ENCODE data around the gene PTGES. TPM values are rescaled to one million over a fixed set of nuclear protein-coding genes. Genes with fewer than 3 reads are reported as not detected.
A peak's percentile ranks its signal among the peaks of the same experiment; 100 is the strongest.

PTGES gene
- total RNA-seq, 1 experiment from 2014 or later = 74.0 TPM

DNA sequence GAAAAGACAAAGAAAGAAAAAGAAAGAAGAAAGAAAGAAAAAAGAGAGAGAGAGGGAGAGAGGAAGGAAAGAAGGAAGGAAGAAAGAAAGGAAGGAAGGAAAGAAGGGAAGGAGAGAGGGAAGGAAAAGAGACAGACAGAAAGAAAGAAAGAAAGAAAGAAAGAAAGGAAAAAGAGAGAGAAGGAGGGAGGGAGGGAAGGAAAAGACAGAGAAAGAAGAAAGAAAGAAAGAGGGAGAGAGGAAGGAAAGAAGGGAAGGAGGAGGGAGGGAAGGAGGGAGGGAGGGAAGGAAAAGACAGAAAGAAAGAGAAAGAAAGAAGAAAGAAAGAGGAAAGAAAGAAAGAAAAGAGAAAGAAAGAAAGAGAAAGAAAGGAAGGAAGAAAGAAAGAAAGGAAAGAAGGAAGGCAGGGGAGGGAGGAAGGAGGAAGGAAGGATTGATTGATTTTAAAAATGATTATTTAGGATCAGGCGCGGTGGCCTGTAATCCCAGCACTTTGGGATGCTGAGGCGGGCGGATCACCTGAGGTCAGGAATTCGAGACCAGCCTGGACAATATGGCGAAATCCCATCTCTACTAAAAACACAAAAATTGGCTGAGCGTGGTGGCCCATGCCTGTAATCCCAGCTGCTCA, 26.8 kb upstream of the PTGES start:
- peaks cover 4% of the 10 kb centered on the region for H3K36me3 Mint-ChIP-seq (ENCODE audit: insufficient read depth, unreplicated experiment)
- ChIA-PET POLR2A (interaction anchor here (0.7 to 9.8 kb wide), 4 partner anchors 27 to 634 kb away, joined by 5 to 293 read pairs (median 52); partner anchors contain the start of gene PTGES), CTCF (interaction anchor here (0.6 to 12.6 kb wide), 4 partner anchors 39 to 155 kb away, joined by 3 to 145 read pairs (median 54); partner anchors contain the start of gene ASB6)
- no peaks in the 10 kb centered on the region for H3K9me3 Mint-ChIP-seq (ENCODE audit: unreplicated experiment)
- H3K4me3 Mint-ChIP-seq (ENCODE audit: unreplicated experiment) = no peak overlapping the region
- H3K27ac Mint-ChIP-seq (ENCODE audit: low read depth, unreplicated experiment) = no peak overlapping the region
- H3K4me1 Mint-ChIP-seq (ENCODE audit: insufficient read depth, unreplicated experiment) = peaks cover 42% of the 10 kb centered on the region
- BruUV-seq (replicated peaks) = no TSS peak
- H3K27me3 Mint-ChIP-seq (ENCODE audit: insufficient read depth, unreplicated experiment) = no peaks in the 10 kb centered on the region
- DNase-seq (ENCODE audit: unreplicated experiment) = no peak
- intact Hi-C loops (cut with micrococcal nuclease) = no loop called here
- TF ChIP-seq, protein P1, sequence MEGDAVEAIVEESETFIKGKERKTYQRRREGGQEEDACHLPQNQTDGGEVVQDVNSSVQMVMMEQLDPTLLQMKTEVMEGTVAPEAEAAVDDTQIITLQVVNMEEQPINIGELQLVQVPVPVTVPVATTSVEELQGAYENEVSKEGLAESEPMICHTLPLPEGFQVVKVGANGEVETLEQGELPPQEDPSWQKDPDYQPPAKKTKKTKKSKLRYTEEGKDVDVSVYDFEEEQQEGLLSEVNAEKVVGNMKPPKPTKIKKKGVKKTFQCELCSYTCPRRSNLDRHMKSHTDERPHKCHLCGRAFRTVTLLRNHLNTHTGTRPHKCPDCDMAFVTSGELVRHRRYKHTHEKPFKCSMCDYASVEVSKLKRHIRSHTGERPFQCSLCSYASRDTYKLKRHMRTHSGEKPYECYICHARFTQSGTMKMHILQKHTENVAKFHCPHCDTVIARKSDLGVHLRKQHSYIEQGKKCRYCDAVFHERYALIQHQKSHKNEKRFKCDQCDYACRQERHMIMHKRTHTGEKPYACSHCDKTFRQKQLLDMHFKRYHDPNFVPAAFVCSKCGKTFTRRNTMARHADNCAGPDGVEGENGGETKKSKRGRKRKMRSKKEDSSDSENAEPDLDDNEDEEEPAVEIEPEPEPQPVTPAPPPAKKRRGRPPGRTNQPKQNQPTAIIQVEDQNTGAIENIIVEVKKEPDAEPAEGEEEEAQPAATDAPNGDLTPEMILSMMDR (IDR thresholded peaks at IDR 0.05; ENCODE audit: unreplicated experiment) = no peak

DNA sequence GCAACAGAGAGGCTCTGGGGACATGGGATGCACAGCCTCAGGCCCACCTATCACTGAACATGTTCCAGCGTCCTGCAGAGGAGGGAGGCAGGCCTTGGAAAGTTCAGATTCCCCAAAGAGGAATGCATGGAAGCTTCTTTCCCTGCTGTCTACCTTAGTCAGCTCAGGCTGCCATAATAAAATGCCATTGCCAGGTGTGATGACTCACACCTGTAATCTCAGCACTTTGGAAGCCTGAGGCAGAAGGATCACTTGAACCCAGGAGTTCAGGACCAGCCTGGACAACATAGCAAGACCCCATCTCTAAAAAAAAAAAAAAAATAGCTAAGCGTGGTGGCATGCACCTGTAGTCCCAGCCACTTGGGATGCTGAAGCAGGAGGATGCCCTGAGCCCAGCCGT, 25.6 kb upstream of the PTGES start:
- Mint-ChIP-seq H3K27me3 (ENCODE audit: insufficient read depth, unreplicated experiment) (no peaks in the 10 kb centered on the region), H3K36me3 (ENCODE audit: insufficient read depth, unreplicated experiment) (peaks cover 4% of the 10 kb centered on the region), H3K4me3 (ENCODE audit: unreplicated experiment) (no peak overlapping the region), H3K27ac (ENCODE audit: low read depth, unreplicated experiment) (no peak overlapping the region), H3K4me1 (ENCODE audit: insufficient read depth, unreplicated experiment) (peaks cover 46% of the 10 kb centered on the region), H3K9me3 (ENCODE audit: unreplicated experiment) (no peaks in the 10 kb centered on the region)
- TF ChIP-seq, protein P1 (IDR thresholded peaks at IDR 0.05; ENCODE audit: unreplicated experiment) = no peak
- no TSS peak for BruUV-seq (replicated peaks)
- ChIA-PET CTCF (interaction anchor here (0.6 to 12.6 kb wide), 7 partner anchors 28 to 604 kb away, joined by 3 to 145 read pairs (median 4); no protein-coding TSS in a partner anchor), POLR2A (interaction anchor here (0.7 to 9.8 kb wide), 6 partner anchors 17 to 121 kb away, joined by 4 to 293 read pairs (median 12); partner anchors contain the start of gene PTGES)
- DNase-seq (ENCODE audit: unreplicated experiment) = peak; percentile 68
- intact Hi-C loops (cut with micrococcal nuclease) = no loop called here

DNA sequence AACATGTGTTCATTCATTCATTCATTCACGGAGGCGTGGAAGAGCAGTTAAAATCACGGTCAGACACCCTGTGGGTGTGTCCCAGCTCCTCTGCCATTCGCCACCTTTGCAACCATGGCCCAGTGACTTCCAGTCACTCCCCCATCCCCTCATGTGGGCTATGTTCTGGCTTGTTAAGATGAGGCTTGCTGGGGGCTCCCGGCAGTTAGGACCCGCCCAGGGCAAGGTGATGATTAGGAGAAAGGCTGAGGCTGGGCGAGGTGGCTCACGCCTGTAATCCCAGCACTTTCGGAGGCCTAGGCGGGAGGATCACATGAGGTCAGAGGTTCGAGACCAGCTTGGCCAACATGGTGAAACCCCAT, 24.9 kb upstream of the PTGES start:
- Mint-ChIP-seq H3K27me3 (ENCODE audit: insufficient read depth, unreplicated experiment) (no peaks in the 10 kb centered on the region), H3K4me3 (ENCODE audit: unreplicated experiment) (peak overlapping the region; percentile 58), H3K9me3 (ENCODE audit: unreplicated experiment) (no peaks in the 10 kb centered on the region), H3K4me1 (ENCODE audit: insufficient read depth, unreplicated experiment) (peaks cover 50% of the 10 kb centered on the region), H3K27ac (ENCODE audit: low read depth, unreplicated experiment) (peak overlapping the region; percentile 83), H3K36me3 (ENCODE audit: insufficient read depth, unreplicated experiment) (peaks cover 4% of the 10 kb centered on the region)
- POLR2A ChIA-PET = interaction anchor here (0.7 to 9.8 kb wide), 18 partner anchors 12 to 665 kb away, joined by 3 to 293 read pairs (median 7); partner anchors contain the start of genes NTMT1 and PTGES
- CTCF ChIA-PET = interaction anchor here (0.6 to 12.6 kb wide), 12 partner anchors 9 to 604 kb away, joined by 3 to 145 read pairs (median 4); no protein-coding TSS in a partner anchor
- TF ChIP-seq, protein P1 (IDR thresholded peaks at IDR 0.05; ENCODE audit: unreplicated experiment) = no peak
- TSS peak; percentile 89 for BruUV-seq (replicated peaks)
- intact Hi-C loops (cut with micrococcal nuclease) = no loop called here
- DNase-seq (ENCODE audit: unreplicated experiment) = peak; percentile 58

DNA sequence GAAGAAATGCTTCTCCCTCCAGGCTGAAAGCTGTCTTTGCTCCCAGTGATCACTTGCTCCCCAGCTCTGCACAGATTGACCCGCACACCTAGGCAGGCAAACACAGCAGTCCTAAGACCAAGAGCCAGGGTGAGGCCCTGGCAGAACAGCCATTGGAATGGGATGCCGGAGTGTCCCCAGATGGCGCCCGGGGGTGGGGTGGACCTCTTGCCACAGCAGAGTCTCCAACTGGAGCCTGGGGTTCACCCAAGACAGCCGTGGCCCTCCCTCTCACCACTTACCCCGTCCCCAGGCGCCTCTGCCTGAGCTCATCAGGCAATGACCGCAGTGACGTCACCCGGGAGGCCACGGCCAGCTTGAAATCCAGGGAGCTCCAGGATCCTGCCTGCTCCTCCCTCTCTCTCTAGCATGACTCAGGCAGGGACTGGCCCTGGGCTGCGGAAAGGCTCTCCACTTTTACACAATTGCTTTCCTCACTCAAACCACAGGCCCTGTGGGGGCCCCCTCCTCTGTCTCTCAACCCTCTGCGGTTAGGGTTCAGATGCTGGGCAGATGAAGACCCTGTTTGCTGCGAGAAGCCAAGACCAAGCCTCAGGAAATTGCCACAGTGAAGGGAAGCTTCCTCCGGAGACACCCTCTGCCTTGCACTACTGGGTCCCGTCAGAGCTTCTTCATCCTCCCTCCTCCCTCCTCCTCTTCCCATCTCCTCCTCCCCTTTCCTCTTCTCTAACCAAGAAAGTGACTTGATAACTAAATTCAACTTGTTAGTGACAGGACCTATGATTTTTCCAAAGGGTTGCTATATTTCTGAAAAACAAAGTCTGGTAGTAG, 24.3 kb upstream of the PTGES start:
- peak; percentile 99 for DNase-seq (ENCODE audit: unreplicated experiment)
- peaks cover 50% of the 10 kb centered on the region for H3K4me1 Mint-ChIP-seq (ENCODE audit: insufficient read depth, unreplicated experiment)
- intact Hi-C loops (cut with micrococcal nuclease) = no loop called here
- peak overlapping the region; percentile 83 for H3K27ac Mint-ChIP-seq (ENCODE audit: low read depth, unreplicated experiment)
- H3K9me3 Mint-ChIP-seq (ENCODE audit: unreplicated experiment) = no peaks in the 10 kb centered on the region
- no peaks in the 10 kb centered on the region for H3K27me3 Mint-ChIP-seq (ENCODE audit: insufficient read depth, unreplicated experiment)
- TF ChIP-seq, protein P1 (IDR thresholded peaks at IDR 0.05; ENCODE audit: unreplicated experiment) = no peak
- ChIA-PET POLR2A (interaction anchor here (0.5 to 9.8 kb wide), 27 partner anchors 10 to 1188 kb away, joined by 3 to 293 read pairs (median 6); partner anchors contain the start of genes NTMT1 and PTGES), CTCF (interaction anchor here (0.6 to 12.6 kb wide), 15 partner anchors 10 to 785 kb away, joined by 3 to 145 read pairs (median 4); no protein-coding TSS in a partner anchor)
- peak overlapping the region; percentile 58 for H3K4me3 Mint-ChIP-seq (ENCODE audit: unreplicated experiment)
- peaks cover 4% of the 10 kb centered on the region for H3K36me3 Mint-ChIP-seq (ENCODE audit: insufficient read depth, unreplicated experiment)
- no TSS peak for BruUV-seq (replicated peaks)
